Hematopoietic multipotent progenitor cell treated with erythropoietin and hydrocortisone succinate and interleukin-3 and kit ligand, for 17 days (in vitro differentiated cells): ENCODE results near the gene DHX58.
"Not testable (repeated sequence)": the region's sequence is repeated elsewhere in the genome, so short reads cannot be mapped to it uniquely, and the experiment has no call there.

ENCODE experiments used
- DNase-seq: peaks from one replicate; pipeline ENCODE4 v3.0.0-alpha.2; 2015; ENCODE audit warnings: low spot score

Gene DHX58

DNA sequence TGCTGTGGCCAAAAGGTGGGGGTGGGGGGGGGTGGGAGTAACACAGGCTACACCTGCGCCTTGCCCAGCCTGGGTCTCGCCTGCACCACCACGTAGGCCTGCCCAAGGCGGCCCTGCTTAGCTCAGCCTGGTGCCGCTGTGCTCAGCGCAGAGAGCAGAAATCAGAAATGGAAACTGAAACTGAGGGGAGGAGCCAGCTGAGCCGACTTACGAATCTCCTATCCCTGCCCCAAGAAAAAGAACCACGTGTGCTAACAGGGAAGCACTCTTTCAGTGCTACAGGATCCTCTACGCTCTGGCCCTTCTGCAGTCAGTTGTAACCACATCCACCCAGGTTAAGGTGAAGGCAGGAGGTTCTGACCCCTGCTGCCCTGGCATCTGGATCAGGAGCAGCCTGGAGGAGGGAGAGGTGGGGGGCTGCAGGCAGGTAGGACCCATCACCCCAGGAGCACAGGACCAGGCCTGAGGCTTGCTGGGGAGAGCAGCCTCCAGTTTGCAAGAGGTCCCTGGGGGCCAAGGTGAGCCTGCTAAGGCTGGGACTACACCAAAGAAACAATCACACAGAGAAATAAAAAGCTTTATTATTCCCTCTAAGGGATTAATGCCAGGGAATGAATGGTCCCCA, at the start of gene DHX58:
Gene DHX58, minus strand, starts transcription at position 163 of the 625 bp plus-strand sequence. CDS start 822 bp downstream, outside the sequence.
- peak; percentile 69 for DNase-seq

- no peak for DNase-seq
These were observed 48.0 kb upstream of the DHX58 start for GRCh38 chr17:42160531-42160910.

GRCh38 chr17:42159796-42160530, 47.4 kb upstream of the DHX58 start:
- no peak for DNase-seq

GRCh38 chr17:42155614-42156045, 43.1 kb upstream of the DHX58 start:
- DNase-seq: no peak

GRCh38 chr17:42153919-42154742, 41.6 kb upstream of the DHX58 start:
- DNase-seq: peak; percentile 18

DNA sequence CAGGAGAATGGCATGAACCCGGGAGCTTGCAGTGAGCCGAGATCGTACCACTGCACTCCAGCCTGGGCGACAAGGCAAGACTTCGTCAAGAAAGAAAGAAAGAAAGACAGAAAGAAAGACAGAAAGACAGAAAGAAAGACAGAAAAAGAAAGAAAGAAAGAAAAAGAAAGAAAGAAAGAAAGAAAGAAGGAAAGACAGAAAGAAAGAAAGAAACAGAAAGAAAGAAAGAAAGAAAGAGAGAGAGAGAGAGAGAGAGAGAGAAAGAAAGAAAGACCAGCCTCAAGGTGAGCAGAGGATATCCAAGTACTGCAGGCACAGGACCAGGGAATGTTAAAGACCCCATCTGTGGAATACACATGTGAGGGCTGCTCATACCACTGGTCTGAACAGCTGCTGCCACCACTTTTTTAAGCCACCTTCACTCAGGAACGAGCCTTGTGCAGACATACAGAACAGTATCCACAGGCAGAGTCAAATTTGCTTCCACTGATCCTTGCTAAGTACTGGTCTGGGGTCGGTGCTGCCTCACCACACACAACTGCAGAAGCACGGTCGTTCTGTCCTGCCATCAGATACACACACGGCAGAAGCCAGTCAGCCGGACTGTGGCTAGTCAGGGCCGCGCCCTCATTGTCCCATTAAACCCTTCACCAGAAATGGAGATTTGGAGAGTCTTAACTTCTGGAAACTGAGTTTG, 34.5 kb upstream of the DHX58 start:
- no peak for DNase-seq

DNA sequence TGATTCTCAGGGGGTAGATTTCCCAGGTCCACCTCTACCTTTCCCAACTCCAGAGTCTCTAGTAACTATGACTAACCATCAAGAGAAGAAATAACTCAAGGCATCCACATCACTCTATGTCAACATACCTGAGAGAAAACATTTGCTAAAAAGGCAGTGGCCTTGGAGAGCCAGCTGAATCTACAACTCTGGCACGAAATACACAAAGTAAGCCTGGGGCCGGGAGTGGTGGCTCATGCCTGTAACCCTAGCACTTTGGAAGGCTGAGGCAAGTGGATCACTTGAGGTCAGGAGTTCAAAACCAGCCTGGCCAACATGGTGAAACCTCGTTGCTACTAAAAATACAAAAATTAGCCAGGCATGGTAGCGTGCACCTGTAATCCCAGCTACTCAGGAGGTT, 30.6 kb upstream of the DHX58 start:
- DNase-seq: not testable (repeated sequence)

DNA sequence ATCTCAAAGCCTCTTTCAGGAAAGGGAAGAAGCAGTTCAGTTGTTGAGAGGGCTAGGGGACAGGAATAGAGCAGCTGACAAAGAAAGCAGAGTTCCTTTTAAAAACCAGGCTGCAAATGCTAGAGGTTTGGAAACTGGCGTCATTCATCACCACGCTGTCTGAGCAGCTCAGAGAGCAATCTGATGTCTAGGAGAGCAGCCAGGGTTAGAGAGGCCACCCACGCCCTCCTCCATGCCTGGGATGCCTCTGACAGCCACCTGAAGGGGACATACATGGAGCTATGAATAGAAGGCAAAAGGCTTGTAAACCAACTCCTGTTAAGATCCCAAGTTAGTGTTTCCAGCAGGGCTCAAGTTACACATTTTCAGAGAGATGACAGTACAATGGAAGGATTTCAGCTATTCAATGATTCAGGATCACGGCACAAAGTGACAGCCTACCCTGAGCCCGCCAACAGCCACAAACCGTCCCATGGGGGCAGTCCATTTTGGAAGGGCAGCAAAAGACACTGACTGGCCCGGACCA, 29.9 kb upstream of the DHX58 start:
- no peak for DNase-seq

GRCh38 chr17:42141382-42141781, 28.9 kb upstream of the DHX58 start:
- no peak for DNase-seq

GRCh38 chr17:42140690-42141089, 28.2 kb upstream of the DHX58 start:
- DNase-seq: not testable (repeated sequence)

- DNase-seq: no peak
These were observed 26.4 kb upstream of the DHX58 start for GRCh38 chr17:42138749-42139492.

DNA sequence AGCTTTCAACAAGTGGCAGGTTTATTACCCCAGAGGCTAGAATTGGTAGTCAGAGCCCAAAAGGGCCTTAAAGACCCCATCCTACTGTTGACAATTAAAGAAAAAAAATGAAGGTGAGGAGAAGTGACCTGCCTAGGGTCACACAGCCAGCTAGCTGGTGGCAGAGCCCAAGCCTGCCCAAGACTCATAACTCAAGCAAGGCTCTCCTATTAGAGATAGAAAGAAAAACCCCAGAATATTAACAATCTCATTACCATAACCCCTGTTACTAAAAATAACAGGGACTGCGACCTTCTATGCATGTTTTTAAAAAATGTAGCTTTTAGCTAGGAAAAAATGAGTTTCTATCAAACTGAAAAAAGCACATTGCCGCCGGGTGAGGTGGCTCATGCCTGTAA, 24.1 kb upstream of the DHX58 start:
- DNase-seq: no peak

DNA sequence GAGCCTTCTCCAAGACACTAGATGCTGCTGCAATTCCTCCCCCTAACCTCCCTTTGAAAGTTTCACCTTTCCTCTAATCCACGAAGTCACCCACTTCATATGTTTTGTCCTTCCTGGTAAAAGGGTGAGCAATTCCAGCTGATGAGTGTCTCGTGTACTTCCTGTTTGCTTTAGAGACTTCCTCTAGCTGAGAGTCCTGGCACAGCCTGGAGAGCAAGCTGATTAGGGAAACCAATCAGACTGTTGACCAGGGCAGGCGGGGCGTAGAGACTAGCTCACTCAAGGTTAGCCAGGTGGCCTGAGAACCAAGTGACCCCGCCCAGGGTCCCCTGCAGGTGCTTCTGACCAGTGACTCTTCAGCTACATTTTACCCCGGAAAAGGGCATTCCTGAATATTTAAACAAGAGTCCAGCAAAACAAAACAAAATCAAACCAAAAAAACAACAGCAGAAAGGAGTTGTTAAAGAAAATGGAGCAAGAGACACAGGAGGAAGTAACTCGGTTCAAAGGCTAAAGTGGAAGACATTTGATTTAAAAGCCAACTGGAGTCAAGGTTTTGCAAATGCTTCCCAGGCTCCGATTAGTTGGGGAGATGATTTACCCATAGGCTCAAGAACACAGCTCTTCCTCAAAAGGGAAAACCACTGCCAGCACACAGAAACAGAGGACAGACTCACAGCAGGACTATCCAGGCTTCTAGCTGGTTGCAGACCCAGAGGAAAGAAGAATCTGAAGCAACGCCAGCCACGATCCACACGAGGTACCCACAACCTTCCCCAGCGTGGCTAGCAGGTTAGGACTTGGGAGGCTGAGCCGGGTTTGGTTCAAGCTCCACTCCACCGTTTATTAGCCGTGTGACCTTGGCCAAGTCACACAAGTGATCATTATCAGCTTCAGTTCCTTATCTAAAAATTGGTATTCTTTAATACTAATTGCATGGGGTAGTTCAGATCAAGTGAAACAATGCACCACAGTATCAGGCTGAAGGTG, 23.4 kb upstream of the DHX58 start:
- no peak for DNase-seq

DNA sequence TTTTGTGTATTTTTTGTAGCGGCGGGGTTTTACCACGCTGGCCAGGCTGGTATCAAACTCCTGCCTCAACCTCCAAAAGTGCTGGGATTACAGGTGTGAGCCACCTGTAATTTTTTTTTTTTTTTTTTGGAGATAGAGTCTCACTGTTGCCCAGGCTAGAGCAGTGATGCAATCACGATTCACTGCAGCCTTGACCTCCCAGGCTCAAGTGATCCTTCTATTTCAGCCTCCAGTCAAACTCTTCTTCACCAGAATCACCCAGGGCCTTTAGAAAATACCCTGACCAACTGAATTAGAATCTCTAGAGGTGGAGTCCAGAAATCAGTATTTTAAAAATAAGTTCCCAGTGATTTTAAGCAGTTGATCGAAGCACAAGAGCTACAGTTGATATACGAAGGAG, 22.6 kb upstream of the DHX58 start:
- DNase-seq: no peak

DNA sequence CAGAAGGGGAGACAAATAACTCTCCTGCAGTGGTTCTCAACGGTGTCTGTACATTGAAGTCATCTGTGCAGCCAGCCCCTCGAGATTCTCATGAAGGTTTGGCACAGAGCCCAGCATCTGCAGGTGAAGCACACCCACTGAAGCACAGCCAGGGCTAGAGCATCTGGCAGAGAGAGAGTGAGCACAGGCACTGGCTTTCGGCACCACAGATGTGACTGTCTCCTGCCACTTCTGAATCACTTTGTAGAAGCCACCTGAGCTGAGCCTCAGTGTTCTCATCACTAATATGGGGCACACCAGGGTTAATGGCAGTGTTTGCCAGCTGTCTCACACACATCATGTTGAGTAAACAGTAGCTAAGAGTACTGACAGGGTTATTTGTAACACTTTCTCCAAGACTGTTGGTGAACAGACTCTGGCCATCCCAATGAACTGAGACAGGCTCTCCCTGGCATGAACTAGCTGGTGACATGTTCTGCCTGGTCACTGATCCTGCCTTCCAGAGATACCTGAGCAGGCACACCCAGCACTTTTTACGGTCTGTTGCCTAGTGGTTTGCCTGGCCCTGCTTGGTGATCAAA, 21.0 kb upstream of the DHX58 start:
- DNase-seq: peak; percentile 41

DNA sequence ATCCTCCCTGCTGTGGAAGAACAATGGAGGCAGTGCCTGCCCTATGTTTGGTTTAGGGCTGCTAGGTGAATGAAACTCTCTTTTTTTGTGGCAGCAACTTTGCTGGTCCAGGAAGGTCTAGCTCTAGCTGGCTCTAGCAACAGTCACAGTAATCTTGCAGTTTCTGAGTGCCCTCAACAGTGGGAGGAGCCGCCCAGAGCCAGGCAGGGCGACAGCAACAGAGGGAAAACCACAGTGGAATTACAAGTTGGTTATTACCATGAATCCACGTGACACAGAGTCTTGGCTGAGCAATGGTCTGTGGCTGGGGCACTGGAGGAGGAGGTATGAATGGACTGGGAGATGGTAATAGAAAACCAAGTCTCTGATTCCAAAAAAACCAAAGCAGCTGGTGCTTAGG, 20.4 kb upstream of the DHX58 start:
- DNase-seq: no peak

DNA sequence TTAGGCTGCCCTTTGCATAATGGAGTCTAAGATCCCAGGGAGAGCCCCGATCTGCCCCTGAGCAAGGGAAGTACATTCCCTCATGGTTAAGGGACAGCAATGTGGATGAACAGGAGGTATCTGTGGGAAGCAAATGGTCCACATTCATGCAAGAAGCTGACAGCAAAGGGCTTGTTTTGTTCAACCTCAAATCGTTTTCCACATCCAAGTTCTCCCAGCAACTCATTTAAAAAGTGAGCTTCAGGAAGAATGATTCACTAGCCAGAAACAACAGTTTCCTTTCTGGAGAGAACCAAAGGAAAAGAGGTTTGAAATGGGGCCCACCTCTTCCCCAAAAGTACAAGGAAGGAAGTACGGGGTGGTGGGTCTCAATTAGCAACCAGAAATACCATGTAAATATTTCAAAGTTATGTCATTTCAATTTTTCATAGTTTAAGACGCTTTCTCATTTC, 19.5 kb upstream of the DHX58 start:
- DNase-seq: no peak

DNA sequence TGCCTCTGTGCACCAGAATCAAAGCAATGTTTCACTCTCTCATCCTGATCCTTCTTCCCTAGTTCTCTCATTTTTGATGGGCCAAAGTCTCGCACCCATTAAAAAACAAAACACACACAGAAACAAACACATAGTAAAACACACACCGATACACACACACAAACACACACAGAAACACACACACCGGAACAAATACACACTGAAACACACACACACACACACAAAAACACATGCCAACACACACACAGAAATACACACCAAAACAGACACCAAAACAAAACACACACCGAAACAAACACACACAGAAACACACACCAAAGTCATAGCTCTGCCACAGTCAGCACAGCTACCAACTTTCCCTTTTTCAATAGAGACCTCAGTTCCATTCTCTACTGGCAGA, 18.7 kb upstream of the DHX58 start:
- DNase-seq: no peak

DNA sequence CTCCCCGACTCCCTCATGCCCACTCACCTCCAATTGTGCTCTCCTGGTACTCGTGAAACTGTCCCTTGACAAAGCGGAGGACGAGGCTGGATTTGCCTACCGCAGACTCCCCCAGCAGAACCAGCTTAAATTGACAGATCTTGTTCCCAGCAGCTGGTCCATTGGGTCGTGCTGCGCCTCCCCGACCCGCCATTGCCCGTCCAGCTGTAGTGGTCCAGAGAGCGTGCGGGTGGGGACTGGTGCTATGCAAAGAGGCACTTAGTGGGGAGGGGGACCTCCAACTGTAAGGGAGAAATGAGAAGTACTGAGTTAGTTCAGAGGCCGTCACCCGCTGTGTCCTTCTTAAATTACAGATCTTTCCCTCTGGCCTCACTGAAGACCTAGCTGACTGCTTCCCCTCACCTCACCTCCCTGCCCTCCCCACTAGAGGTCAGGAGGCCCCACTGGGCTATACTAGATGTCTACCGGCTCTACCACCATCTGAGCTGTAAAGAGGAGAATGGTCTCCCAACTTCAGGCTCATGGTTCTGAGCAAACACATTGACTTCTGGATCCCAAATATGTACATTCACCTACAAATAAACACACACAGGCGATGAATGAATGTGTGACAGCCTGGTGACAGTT, 17.9 kb upstream of the DHX58 start:
- DNase-seq: no peak
